Parathyroid adenoma (tissue), 2 donors: ENCODE results near the gene PDE4D.

Experiments used
- H2AFZ ChIP-seq: fragments of 300-600 bp; sonication (generic); one replicate; pipeline ENCODE4 v1.7.0; 2017; ENCODE audit warnings: antibody characterized with exemption, mild to moderate bottlenecking
- H3K27ac ChIP-seq: fragments of 300-600 bp; sonication (generic); one replicate; pipeline ENCODE4 v1.7.0; 2017
- H3K27me3 ChIP-seq: fragments of 300-600 bp; sonication (generic); one replicate; pipeline ENCODE4 v1.7.0; 2017; ENCODE audit warnings: low read length; ENCODE audit not compliant: control insufficient read depth, insufficient read depth
- H3K36me3 ChIP-seq: fragments of 300-600 bp; sonication (generic); one replicate; pipeline ENCODE4 v1.7.0; 2017; ENCODE audit warnings: low read length; ENCODE audit not compliant: control insufficient read depth, insufficient read depth
- H3K4me1 ChIP-seq: fragments of 300-600 bp; sonication (generic); one replicate; pipeline ENCODE4 v1.7.0; 2017; ENCODE audit warnings: control low read depth
- H3K4me2 ChIP-seq: fragments of 300-600 bp; sonication (generic); one replicate; pipeline ENCODE4 v1.7.0; 2017; ENCODE audit warnings: low read length
- H3K4me3 ChIP-seq: fragments of 300-600 bp; sonication (generic); one replicate; pipeline ENCODE4 v1.7.0; 2017; ENCODE audit warnings: low read depth, low read length
- H3K79me2 ChIP-seq: fragments of 300-600 bp; sonication (generic); one replicate; pipeline ENCODE4 v1.7.0; 2017; ENCODE audit warnings: control low read depth
- H3K9ac ChIP-seq: fragments of 300-600 bp; sonication (generic); one replicate; pipeline ENCODE4 v1.7.0; 2017; ENCODE audit warnings: mild to moderate bottlenecking
- H3K9me3 ChIP-seq: fragments of 300-600 bp; sonication (generic); one replicate; pipeline ENCODE4 v1.7.0; 2017; ENCODE audit warnings: low read length; ENCODE audit not compliant: control insufficient read depth
- CTCF ChIP-seq: fragments of 300-600 bp; sonication (generic); IDR thresholded peaks from one replicate; pipeline ENCODE4 v1.7.0; 2017; ENCODE audit warnings: antibody characterized with exemption, mild to moderate bottlenecking
- donor health status: primary hyperparathyroidism.

PDE4D gene

DNA sequence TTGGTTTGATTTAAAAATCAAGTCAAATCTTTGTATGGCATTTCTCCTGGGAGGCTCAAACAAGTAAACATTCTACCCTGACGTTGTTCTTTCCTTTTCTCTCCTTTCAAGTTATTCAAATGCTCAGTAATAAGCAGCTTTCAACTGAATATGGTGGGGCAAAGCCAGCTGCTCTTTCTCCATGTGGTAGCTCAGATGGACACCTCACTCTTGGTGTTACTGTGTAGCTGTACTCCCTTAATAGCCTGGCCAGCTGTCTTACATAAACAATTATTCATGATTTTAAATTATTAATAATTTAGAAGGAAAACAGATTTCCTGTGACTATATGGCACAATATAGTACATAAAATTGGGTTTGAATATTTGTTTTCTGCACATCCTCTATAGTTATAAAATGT is 165.2 kb downstream of the PDE4D start:
- H2AFZ ChIP-seq, result no peak overlapping the region
- H3K27ac ChIP-seq, result no peak overlapping the region
- no peaks in the 10 kb centered on the region for H3K4me1 ChIP-seq
- no peak overlapping the region for H3K4me2 ChIP-seq
- no peaks in the 10 kb centered on the region for H3K36me3 ChIP-seq
- H3K4me3 ChIP-seq, result no peak overlapping the region
- no peaks in the 10 kb centered on the region for H3K27me3 ChIP-seq
- H3K9me3 ChIP-seq, result no peaks in the 10 kb centered on the region
- no peaks in the 10 kb centered on the region for H3K79me2 ChIP-seq
- H3K9ac ChIP-seq, result no peak overlapping the region
- TF ChIP-seq CTCF, result no peak

DNA sequence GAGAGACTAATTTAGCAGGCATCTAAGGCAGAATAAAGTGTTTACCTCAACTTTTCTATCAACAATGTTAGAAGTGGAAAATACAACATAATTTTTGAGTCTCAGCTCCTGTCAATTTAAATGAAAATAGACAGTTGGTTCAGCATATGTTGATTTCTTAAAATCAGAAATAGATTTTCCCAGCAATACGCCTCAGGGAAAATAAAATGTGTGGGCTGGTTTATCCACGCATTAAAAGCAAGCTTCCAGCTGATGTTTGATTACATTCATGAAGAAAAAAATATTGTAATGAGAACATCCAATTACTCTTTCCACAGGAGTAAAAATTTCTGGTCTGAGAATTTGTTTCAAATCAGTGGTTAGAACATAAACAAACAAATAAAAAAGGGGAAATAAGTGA is 166.3 kb downstream of the PDE4D start:
- no peak overlapping the region for H3K9ac ChIP-seq
- H3K36me3 ChIP-seq, result no peaks in the 10 kb centered on the region
- H3K4me3 ChIP-seq, result no peak overlapping the region
- H3K27me3 ChIP-seq, result no peaks in the 10 kb centered on the region
- H3K79me2 ChIP-seq, result no peaks in the 10 kb centered on the region
- no peaks in the 10 kb centered on the region for H3K4me1 ChIP-seq
- TF ChIP-seq CTCF, result no peak
- H2AFZ ChIP-seq, result no peak overlapping the region
- H3K9me3 ChIP-seq, result no peaks in the 10 kb centered on the region
- no peak overlapping the region for H3K4me2 ChIP-seq
- no peak overlapping the region for H3K27ac ChIP-seq

- Histone ChIP-seq H3K4me1 (no peaks in the 10 kb centered on the region), H3K36me3 (no peaks in the 10 kb centered on the region), H3K9me3 (no peaks in the 10 kb centered on the region), H3K4me3 (no peak overlapping the region), H2AFZ (no peak overlapping the region), H3K27me3 (no peaks in the 10 kb centered on the region), H3K79me2 (no peaks in the 10 kb centered on the region), H3K27ac (no peak overlapping the region), H3K9ac (no peak overlapping the region), H3K4me2 (no peak overlapping the region)
- TF ChIP-seq CTCF, result no peak
Measured at GRCh38 chr5:59725392-59725767, 168.1 kb downstream of the PDE4D start.

DNA sequence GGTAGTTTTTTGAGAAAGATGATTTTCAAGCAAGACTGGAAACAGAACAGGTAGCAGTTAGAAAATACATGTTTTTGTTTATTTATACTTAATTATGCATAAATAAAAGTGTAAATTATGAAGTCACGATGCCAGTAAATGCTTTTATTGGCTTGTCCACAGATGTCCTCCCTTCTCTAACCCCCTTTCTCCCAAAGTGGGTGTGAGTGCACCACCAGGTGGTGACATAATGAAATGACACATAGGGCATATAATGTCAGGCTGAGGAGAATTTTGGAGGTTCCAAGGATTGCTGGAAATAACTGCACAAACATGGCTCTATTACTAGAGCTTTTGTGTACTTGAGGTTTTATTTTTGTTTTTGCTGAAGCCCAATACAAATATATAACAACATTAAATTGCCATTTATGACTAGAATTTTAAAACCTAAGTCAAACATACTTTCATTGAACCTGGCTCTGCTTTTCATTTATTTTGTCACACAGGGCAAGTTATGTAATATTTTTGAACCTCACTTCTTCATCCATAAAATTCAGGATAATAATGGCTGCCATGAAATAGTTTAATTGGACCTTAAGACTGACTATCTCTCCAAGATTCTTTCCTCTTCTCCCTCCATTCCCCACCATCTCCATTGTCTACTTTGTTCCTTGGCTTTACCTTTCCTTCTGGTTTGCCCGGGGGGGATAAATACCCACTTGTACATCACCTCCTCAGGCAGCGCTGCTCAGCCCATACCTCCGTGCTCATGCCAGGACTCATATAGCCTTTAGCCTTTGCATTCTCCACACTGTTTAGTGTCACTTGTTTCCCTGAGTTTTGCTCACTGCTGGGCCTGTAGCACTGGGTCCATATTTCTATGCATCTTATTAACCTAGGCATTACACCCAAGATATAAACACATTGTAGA is 168.8 kb downstream of the PDE4D start:
- Histone ChIP-seq H3K4me2 (no peak overlapping the region), H2AFZ (no peak overlapping the region), H3K27ac (no peak overlapping the region), H3K4me1 (no peaks in the 10 kb centered on the region), H3K36me3 (no peaks in the 10 kb centered on the region), H3K9me3 (no peaks in the 10 kb centered on the region), H3K9ac (no peak overlapping the region), H3K79me2 (no peaks in the 10 kb centered on the region), H3K4me3 (no peak overlapping the region), H3K27me3 (no peaks in the 10 kb centered on the region)
- TF ChIP-seq CTCF, result peak; percentile 42

DNA sequence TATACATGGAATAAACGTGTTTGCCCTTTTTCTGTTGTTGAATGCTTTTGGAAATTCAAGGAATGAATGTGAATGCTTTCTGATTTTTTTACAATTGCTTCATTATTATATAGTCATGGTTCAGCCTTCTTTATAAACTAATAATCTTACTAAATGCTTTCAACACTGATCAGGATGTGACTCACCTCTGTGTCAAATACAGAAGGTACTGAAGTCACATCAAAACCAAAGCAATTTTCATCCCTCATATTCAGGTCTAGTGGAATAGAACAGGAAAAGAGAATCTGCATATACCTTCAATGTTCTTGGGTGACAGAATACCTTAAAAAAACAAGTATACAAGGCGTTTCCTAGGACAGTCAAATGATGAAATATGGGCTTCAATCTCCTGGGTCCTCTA is 170.7 kb downstream of the PDE4D start:
- no peak overlapping the region for H2AFZ ChIP-seq
- H3K9me3 ChIP-seq, result no peaks in the 10 kb centered on the region
- H3K4me2 ChIP-seq, result no peak overlapping the region
- H3K9ac ChIP-seq, result no peak overlapping the region
- no peak overlapping the region for H3K4me3 ChIP-seq
- TF ChIP-seq CTCF, result no peak
- no peaks in the 10 kb centered on the region for H3K36me3 ChIP-seq
- H3K79me2 ChIP-seq, result no peaks in the 10 kb centered on the region
- no peaks in the 10 kb centered on the region for H3K4me1 ChIP-seq
- no peak overlapping the region for H3K27ac ChIP-seq
- no peaks in the 10 kb centered on the region for H3K27me3 ChIP-seq
